ENCODE results near the gene KCNQ2.

The KCNQ2 gene

DNA sequence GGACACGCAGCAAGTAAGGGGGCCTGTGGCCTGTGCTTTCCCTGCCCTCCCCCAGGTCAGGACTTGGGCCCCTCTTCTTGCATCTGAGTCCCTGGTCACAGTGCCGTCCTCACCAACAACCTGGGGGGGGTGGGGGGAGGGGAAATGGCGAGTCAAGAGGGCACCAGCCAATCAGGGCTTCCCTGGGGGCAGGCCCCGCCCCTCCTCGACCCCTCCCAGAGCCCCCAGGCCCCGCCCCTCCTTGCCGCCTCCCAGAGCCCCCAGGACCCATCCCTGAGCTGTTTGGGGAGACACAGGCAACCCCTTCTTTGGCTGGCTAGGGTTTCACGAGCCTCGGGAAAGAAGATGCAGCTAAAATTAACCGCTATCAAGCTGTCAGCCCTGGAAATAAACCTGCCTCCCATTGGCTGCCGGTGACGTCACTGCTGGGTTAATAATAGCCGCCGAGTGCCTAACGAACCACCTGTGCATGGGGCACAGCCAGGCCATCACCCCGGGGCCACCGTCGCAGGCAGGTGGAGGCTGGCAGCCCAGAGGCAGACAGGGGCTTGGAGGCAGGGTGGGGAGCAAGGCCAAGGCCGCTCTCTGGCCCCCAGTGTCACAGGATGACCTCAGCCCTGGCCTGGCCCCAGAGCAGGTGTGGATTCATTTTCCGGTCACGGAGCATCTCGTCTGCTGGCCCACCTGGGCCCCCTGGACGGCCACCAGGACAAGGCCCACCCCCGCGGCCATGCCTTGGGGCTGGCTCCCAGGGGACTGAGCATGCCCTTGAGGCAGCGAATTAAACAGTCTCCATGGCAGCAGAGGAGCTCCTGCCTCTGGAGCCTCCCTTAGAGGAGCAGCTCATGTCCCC, 29.6 kb upstream of the KCNQ2 start:
- peak; percentile 90 to 93 for DNase-seq

DNA sequence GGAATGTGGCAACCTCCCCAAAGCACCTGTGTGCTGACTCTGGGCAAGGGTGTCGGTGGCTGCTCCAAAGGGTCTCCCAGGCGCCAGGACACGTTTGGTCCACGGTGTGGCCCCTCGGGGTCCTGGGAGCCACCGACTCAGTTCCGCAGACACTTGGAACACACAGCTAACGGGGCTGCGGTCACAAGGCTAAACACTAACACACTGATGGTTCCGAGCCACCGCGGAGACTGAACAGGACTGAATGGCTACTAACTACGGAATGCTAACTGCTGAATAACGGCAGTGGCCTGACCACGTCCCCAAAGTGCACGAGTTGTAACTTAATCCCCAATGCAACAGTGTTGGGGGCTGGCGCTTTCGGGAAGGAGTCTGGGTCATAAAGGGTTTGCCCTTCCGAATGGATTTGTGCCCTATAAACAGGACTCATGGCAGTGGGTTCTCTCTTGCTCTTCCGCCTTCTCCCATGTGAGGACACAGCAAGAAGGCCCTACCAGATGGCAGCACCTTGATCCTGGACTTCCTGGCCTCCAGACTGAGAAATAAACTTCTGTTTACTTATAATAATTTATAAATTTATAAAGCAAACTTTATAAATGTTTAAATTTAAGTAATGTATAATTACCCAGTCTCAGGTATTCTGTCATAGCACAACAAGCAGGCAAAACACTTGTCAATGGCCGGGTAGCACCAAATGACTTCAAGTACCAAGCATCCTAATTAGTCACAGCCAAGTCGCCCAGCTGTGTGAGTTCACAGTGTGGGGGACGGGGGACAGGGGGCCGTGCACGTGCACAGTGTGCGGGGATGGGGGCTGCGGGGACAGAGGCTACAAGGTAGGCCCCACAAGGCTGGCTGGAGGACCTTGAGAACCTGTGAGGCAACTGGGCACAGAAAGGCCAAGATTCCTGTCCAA, 28.7 kb upstream of the KCNQ2 start:
- DNase-seq: no peak

DNA sequence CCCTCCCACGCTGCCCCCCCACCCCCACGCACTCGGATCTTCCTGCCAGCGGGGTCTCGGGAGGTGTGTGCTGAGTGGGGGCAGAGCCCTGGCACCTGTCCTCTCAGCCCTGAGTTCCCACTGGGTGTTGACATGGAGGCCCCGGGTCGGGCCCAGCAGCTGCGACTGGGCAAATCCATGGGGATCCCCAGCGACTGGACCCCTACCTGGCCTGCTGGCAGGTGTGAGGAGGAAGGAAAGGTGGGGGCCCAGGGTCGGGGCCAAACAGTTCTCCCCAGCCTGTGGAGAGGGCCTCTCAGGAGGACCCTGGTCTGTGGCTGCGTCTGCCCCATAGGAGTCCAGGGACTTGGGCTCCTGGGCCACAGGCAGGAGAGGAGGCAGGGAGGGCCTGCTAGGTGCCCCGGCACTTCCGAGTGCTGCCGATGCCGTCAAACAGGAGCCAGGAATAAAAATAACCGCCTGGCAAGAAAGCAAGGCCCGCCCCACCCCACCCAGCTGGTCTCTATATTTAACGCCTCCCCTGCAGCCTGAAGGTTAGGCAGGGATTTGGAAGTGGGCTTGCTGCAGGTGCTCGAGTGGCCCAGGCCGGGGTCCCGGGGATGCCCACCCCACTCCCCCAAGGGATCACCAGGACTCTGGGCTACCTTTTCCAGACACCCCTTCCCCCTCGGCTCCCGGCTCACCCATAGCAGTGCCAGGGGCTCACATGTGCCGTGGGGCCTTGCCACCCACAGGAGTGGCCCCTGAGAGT, 27.9 kb upstream of the KCNQ2 start:
- DNase-seq: no peak

DNA sequence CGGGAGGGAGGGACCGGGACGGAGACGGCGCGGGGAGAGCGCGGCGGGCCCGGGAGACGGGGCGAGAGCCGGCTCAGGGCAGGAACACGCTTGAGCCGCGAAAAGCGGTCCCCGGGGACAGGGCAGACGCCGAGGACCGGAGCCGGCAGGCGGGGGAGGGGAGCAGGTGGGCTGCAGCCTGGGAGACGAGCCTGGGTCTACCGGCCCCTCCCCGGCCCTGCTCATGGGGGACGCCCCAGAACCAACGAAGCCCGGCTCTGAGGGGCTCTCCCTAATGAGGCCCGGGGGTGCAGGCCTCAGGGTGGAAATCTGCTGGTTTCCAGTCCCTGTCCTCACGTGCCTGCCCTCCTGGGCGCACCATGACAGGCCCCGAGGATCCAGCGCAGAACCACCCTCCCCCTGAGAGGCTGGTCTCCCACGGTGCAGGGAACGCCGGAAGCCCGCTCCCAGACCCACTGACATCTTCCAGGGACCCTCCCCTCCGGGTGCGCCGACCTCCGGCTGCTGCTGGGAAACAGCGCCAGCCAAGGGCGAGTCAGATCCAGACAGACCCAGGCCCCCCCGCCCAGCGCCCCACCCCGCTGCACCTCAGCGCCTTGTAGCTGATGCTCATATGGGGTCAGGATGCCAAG, 27.0 kb upstream of the KCNQ2 start:
- DNase-seq: no peak

DNA sequence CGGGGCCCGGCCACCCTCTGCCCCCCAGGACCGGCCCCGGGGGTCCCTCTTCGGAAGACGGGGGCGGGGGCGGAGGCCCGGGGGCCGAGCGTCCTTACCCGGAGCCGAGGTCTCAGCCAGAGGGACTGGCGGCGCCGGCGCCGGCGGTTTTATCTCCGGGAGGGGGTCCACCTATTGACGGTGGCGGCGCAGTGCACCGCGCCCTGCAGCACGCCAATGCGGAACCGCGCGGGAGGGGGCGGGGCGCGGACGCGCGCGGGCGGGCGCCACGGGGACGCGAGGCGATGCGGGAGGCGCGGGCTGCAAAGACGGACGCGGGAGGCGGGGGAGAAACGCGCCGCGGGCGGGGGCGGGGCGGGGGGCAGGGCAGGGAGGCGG, 26.5 kb upstream of the KCNQ2 start, which contains the start of gene EEF1A2:
Gene EEF1A2, minus strand, starts transcription at position 124 of the 378 bp plus-strand sequence. CDS start 1,320 bp downstream, outside the sequence.
- DNase-seq: no peak

DNA sequence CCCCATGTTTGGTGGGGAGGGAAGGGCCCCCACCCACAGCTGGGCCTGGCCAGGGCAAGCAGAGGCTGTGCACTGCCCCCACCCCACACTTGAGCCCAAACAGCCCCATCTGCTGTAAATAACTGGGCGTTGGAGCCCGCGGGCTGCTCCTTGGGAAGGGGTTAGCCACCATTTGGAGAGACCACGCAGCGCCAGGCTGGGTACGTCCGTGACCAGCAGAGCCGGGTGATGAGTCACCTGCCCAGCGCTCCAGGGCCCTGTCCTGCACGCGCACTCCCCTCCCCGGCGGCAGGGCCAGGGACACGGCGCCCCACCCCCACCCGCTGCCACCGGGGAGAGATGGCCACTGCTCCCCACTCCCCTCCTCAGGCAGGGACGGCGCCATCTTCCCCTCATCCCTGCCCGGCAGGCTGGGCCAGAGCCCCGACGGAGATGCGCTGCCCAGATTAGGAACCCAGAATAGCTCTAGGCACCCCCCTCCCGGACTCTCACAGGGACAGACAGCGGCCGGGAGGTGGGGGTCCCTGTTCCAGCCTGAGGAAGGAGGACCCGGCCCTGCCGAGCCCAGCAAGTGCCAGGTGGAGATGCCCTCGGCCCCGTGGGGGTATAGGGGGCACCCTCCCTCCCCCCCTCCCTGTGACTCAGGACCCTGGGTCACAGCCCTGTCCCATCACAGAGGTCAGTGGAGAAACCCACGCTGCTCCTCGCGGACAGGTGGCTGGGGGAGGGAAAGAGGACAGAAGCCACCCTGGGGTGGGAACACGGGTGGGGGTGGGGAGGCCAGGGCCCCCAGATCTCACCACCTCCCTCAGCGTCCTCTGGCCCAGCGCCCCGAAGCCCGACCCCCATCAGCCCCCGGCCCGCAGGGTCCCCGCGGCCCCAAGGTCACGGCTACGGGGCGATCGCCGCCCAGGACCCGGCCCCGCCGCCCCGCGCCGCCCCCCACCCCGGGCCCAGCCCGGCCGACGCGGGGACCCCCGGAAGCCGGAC, 25.8 kb upstream of the KCNQ2 start:
- DNase-seq: peak in 1 of 2 experiments; percentile 37

DNA sequence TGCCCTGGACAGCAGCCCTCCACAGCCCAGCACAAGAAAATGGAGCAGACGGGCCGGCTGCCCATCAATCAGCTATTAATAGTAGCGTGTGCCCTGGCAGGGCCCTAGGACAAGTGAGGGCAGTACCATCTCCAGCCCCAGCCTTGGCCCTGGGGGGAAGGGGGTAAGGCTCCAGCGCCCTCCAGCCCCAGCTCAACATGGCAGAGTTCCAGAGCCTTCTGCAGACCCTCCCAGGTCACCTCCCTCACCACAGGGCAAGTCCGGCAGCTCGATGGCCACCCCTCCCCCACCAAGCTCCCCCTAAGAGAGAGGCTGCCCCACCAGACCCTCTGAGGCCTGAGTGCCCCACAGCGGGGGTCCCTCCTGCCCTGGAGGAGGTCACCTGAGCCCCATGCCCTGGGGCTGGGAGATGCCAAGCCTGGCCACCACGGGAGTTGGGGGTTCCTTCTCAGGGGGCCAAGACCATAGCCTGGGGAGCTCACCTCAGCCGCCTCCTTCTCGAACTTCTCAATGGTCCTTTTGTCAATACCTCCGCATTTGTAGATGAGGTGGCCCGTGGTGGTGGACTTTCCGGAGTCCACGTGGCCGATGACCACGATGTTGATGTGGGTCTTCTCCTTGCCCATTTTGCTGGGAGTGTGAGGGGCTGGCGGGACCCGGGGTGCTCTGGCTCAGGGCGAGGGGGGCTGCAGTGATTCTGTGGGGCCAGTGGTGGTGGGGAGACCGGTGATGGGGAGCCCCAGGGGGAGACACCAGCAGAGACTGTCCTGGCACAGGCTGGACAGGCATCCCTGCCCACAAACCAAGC, 24.9 kb upstream of the KCNQ2 start:
- no peak for DNase-seq

DNA sequence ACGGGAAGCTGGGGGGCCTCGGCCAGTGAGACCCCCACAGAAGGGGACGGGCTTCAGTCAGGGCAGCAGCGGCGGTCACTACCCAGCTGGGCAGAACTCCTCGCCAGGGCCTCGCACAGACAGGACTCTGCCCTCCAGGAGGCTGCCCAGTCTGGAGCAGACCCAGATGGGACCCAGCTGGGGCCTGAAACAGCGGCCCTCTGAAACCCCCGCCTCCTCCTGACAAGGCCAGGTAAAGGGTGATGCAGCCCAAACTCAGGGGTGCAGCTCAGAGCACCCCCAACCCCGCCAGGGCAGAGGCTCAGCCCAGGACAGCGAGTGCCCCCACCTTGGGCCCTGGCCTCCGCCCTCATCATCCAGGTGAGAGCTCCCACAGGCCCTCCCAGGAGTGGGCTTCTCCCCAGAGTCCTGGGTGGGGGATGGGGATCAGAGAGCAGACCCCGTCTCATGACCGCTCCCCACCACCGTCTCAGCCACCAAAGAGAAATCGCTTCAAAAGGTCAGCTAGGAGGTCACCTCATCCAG, 24.2 kb upstream of the KCNQ2 start:
- no peak for DNase-seq

DNA sequence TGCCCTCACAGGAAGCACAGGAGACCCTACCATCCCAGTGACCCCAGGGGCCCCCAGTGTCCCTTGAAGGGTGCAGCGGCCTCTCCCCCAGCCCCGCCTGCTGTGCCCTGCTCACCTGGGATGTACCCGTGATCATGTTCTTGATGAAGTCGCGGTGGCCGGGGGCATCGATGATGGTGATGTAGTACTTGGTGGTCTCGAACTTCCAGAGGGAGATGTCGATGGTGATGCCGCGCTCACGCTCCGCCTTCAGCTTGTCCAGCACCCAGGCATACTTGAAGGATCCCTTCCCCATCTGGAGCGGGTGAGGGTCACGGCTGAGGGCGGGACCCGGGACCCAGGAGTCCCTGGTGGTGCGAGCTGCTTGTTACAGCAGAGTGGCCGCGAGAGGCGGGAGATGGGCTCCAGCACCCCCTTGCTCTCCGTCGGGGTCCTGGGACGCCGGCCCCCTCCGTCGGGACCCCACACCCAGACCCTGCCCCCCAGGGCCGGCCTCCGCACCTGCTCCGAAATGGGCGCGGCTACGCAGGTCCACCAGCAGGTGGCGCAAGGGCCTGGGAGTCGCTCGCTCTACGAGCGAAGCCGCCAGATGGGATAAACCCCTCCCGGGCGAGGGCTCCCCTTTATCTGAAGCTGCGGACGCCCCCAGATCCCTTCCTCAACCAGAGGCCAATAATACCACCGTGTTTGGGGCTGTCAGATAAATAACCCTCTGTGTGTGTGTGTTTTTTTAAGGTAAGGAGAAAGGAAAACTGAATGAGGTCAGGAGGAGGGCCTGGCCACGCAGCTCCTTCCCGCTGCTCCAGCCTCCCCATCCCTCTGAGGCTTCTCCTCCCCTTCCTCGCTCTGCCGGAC, 23.5 kb upstream of the KCNQ2 start:
- peak; percentile 71 to 82 for DNase-seq

DNA sequence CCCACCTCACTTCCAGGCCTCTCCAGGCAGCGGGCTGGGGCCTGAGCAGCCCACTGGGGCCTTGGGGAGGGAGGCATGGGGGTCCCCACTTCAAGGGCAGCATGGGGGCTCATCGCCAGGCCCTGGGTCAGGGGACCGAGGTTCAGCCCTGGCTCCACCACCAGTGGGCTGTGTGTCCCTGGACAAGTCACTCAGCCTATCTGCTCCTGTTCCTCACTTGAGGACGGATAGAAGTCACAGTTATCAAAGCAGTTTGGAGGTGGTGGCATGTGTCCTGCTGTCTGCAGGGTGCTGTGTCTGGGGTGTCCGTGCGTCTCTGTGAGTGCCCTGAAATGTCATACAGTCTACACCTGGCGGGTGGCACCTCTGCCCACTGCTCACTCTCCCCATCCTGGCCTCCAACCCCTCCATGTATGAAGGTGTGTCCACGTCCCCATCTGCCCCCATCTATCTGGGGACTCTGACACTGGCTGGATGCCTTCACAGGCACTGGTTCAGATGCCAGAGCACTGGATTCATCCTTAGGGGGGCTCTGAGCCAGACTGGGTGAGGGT, 22.8 kb upstream of the KCNQ2 start:
- DNase-seq: no peak

DNA sequence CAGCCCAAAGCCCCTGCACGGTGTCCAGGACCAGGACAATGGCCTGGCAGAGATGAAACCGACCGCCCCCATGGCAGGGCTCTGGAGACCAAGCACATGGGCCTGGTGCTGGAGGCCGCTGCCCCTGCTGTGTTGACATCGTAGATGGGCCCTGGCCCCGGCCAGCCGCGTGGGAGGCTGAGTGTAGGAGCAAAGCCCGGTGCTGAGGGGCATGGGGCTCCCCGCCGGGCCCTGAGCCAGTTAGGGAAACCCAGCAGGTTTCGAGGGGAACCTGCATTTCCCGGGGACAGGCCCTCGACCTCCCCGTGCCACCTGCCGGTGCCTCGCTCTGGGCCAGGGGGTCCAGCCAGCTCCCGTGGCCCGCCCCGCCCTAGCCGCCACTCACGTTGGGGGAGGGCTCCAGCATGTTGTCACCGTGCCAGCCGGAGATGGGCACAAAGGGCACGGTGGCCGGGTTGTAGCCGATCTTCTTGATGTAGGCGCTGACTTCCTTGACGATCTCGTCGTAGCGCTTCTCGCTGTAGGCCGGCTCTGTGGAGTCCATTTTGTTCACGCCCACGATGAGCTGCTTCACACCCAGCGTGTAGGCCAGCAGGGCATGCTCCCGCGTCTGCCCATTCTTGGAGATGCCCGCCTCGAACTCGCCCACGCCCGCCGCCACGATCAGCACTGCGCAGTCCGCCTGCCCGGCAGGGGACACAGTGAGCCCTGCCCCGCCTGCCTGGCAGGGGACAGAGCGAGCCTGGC, 22.1 kb upstream of the KCNQ2 start:
- DNase-seq: no peak

DNA sequence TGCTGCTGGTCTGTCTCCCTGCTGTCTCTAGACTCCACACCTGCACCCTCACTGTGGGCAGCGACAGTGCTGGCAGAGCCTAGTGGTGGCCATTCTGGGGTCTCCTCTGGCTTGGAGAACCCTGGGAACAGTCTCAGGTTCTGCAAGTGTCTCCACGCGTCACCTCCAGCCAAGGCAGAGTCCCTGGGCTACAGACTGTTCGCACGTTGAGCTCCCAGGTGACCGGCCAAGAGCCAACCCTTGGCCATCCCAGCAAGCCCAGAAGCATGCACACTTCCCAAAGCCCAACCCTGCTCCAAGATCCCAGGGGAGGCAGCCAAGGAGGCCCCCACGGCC, 21.6 kb upstream of the KCNQ2 start:
- no peak for DNase-seq

DNA sequence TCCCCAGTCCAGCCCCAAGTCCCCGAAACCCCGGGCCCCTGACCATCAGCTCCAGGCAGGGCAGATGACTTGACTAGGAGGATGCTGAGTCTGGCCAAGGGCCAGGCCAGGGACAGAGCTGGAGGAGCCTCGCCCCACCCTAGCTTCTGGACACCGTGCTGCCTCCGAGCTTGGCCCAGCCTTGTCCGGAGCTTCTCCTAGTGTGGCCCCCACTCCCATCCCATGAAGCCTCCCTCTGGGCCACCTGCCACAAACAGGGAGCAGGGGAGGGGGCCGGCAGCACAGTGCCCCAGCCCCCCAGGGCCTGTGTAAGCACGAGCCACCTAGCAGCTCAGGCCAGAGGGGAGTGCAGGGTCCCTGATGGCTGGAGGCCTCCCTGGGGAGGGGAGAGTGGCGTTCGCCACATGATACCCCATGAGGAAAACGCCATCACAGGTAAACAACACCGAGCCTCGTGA, 21.1 kb upstream of the KCNQ2 start:
- no peak for DNase-seq

DNA sequence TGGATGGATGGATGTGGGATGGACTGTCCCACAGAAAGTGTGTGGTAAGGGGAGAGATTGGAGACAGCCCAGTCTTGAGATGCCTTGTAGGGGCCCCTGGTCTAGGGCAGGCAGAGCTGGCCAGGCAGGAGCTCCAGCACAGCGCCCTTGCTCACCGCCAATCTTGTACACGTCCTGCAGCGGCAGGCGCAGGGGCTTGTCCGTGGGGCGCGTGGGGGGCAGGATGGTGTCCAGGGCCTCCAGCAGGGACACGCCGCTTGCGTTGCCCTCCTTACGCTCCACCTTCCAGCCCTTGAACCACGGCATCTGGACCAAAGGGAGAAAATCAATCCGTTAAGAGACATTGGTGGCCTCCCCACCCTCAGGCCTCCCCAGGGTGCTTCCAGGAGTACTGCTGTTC, 20.5 kb upstream of the KCNQ2 start:
- DNase-seq: no peak

DNA sequence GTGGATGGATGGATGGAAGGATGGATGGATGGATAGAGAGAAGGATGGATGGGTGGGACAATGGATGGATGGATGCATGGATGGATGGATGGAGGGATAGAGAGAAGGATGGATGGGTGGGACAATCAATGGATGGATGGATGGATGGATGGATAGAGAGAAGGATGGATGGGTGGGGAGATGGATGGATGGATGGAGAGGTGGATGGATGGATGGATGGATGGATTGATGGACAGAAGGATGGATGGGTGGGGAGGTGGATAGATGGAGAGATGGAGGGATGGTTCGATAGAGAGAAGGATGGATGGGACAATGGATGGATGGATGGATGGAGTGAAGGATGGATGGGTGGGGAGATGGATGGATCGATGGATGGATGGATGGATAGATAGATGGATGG, 20.1 kb upstream of the KCNQ2 start:
- DNase-seq: no peak

DNA sequence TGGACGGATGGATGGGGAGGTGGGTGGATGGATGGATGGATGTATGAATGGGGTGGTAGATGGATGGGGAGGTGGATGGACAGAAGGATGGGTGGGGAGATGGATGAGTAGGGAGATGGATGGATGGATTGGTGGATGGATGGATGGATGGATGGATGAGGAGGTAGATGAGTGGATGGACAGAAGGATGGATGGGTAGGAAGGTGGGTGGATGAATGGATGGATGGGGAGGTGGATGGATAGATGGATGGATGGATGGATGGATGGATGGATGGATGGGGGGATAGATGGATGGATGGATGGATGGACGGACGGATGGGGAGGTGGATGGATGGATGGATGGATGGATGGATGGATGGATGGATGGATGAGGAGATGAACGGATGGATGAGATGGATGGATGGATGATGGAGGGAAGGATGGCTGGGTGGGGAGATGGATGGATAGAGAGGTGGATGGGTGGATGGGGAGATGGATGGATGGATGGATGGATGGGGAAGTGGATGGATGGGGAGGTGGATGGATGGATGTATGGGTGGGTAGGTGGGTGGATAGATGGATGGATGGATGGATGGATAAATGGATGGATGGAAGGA, 19.3 kb upstream of the KCNQ2 start:
- DNase-seq: no peak

DNA sequence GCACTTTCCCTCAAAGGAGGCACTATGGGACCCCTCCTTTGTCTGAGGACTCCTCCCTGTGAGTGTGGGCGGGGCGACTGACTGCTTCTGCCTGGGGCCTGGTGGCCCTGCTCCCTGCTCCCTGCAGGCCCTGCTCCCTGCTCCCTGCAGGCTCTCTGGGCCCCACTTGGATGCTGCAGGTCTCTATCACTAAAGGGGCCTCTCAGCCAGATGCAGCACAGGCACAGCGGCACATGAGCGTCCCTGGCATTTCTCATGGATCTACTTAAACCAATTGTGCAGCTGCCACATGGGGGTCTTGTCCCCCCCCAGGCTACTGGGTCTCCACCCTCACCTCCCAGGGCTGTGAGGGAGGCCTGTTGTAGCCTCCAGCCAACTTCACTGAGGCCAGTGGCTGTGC, 18.6 kb upstream of the KCNQ2 start:
- DNase-seq: no peak

DNA sequence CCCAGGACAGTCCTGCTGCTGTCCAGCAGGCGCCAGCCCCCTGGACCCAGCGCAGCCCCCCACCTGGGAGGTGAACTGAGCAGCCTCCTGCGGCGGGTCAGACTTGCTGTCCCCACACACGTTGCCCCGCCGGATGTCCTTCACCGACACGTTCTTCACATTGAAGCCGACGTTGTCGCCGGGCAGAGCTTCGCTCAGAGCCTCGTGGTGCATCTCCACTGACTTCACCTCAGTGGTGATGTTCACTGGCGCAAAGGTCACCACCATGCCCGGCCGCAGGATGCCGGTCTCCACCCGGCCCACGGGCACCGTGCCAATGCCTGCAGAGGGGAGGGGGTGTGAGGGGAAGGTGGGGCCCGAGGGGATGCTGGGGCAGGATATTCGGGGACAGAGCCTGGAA, 18.0 kb upstream of the KCNQ2 start:
- DNase-seq: no peak

Measured in SHP77 (cell line).